GM23248 (cell line): ENCODE measurements around the gene ATP2A3. TPM values are rescaled to one million over a fixed set of nuclear protein-coding genes. Genes with fewer than 3 reads are reported as not detected.
A peak's percentile ranks its signal among the peaks of the same experiment; 100 is the strongest.

Experiments
- DNase-seq: peaks from one replicate; pipeline ENCODE4 v3.0.0-alpha.2; 2015
- H2AFZ ChIP-seq: fragments of 200-600 bp; sonication (generic); 2 replicates; pipeline ENCODE4 v1.6.1; 2016; ENCODE audit warnings: antibody characterized with exemption
- H3F3A ChIP-seq: fragments of 200-600 bp; sonication (generic); 2 replicates; pipeline ENCODE4 v1.6.1; 2016; ENCODE audit warnings: mild to moderate bottlenecking, antibody characterized with exemption, mixed run types; ENCODE audit not compliant: insufficient read depth
- H3K27ac ChIP-seq: fragments of 200-600 bp; sonication (generic); 2 replicates; pipeline ENCODE4 v1.5.1; 2016; ENCODE audit warnings: mild to moderate bottlenecking
- H3K27me3 ChIP-seq: fragments of 200-600 bp; sonication (generic); replicated peaks from 2 replicates; pipeline ENCODE4 v1.6.1; 2016; ENCODE audit warnings: mild to moderate bottlenecking; ENCODE audit not compliant: insufficient read depth
- H3K36me3 ChIP-seq: fragments of 200-600 bp; sonication (generic); 2 replicates; pipeline ENCODE4 v1.6.1; 2016; ENCODE audit warnings: low read depth, mild to moderate bottlenecking
- H3K4me1 ChIP-seq: fragments of 200-600 bp; sonication (generic); 2 replicates; pipeline ENCODE4 v1.6.1; 2016; ENCODE audit warnings: mild to moderate bottlenecking; ENCODE audit not compliant: insufficient read depth
- H3K4me2 ChIP-seq: fragments of 200-600 bp; sonication (generic); one replicate; pipeline ENCODE4 v1.6.1; 2016; ENCODE audit warnings: mild to moderate bottlenecking; ENCODE audit not compliant: unreplicated experiment
- H3K4me3 ChIP-seq: fragments of 200-600 bp; sonication (generic); 2 replicates; pipeline ENCODE4 v1.5.1; 2016; ENCODE audit warnings: mild to moderate bottlenecking
- H3K79me2 ChIP-seq: fragments of 200-600 bp; sonication (generic); 2 replicates; pipeline ENCODE4 v1.6.1; 2016; ENCODE audit warnings: mild to moderate bottlenecking; ENCODE audit not compliant: insufficient read depth
- H3K9ac ChIP-seq: fragments of 200-600 bp; sonication (generic); 2 replicates; pipeline ENCODE4 v1.6.1; 2016; ENCODE audit warnings: mild to moderate bottlenecking
- H3K9me2 ChIP-seq: fragments of 200-600 bp; sonication (generic); 2 replicates; pipeline ENCODE4 v1.6.1; 2016; ENCODE audit warnings: mixed run types, mild to moderate bottlenecking, moderate library complexity; ENCODE audit not compliant: insufficient read depth
- H3K9me3 ChIP-seq: fragments of 200-600 bp; sonication (generic); one replicate; pipeline ENCODE4 v1.6.1; 2017; ENCODE audit warnings: low read depth
- H4K20me1 ChIP-seq: fragments of 200-600 bp; sonication (generic); 2 replicates; pipeline ENCODE4 v1.6.0; 2016; ENCODE audit not compliant: insufficient read depth
- EZH2 ChIP-seq: fragments of 200-600 bp; sonication (generic); IDR thresholded peaks from 2 replicates; pipeline ENCODE4 v1.6.1; 2018; ENCODE audit warnings: antibody characterized with exemption, mild to moderate bottlenecking; ENCODE audit not compliant: insufficient read depth, poor library complexity, severe bottlenecking
- EZH2phosphoT487 ChIP-seq: fragments of 200-600 bp; sonication (generic); IDR thresholded peaks from 2 replicates; pipeline ENCODE4 v1.6.1; 2018; ENCODE audit warnings: antibody characterized with exemption, moderate library complexity, mild to moderate bottlenecking, low read depth; ENCODE audit not compliant: insufficient read depth
- WGBS, 2 experiments: methylation state at CpG; one replicate each; pipeline ENCODE4 v1.1.6; 2015 to 2017; ENCODE audit warnings: low lambda C conversion rate in 2 of 2, low coverage in 1 of 2; ENCODE audit errors: missing lambda C conversion rate in 2 of 2; 5-methylcytosine and 5-hydroxymethylcytosine counted together
- in situ Hi-C: fragments of 300-500 bp; cut with MboI; formaldehyde crosslinking; loops from 2 replicates; pipeline ENCODE4 v1.15.0; 2020
- polyA plus RNA-seq: library from polyadenylated mRNA; unstranded; fragments of >200 nt; fragmentation: Nextera tagmentation; extraction: Ambion mirVana; gene quantifications from 2 replicates; pipeline ENCODE4 v1.2.1, GENCODE V29; 2016
- total RNA-seq: library from RNA; depleted of rRNA; stranded (reverse); fragments of >200 nt; shearing (Covaris generic); gene quantifications from 2 replicates; pipeline ENCODE4 v1.2.3, GENCODE V29; 2014

The ATP2A3 gene
- total and polyA plus RNA-seq, 2 experiments from 2014 or later = 0.81 to 0.86 TPM

GRCh38 chr17:3884188-3884587 lies 80.0 kb downstream of the ATP2A3 start:
- Histone ChIP-seq H3K4me2 (no peak overlapping the region), H3K4me3 (no peak overlapping the region), H3K9me3 (no peaks in the 10 kb centered on the region), H4K20me1 (no peaks in the 10 kb centered on the region), H3K27me3 (no peaks in the 10 kb centered on the region), H3K9ac (no peak overlapping the region), H2AFZ (no peak overlapping the region), H3K4me1 (peaks cover 27% of the 10 kb centered on the region), H3F3A (peaks cover 13% of the 10 kb centered on the region), H3K36me3 (no peaks in the 10 kb centered on the region), H3K27ac (no peak overlapping the region), H3K9me2 (no peaks in the 10 kb centered on the region), H3K79me2 (peaks cover 17% of the 10 kb centered on the region)
- DNase-seq = no peak
- in situ Hi-C loops = no loop called here
- TF ChIP-seq EZH2phosphoT487 (no peak), EZH2 (no peak)
- WGBS, 2 experiments = 90 to 93% methylated on average over 11 to 12 of the region's 12 CpGs

- peaks cover 19% of the 10 kb centered on the region for H3K4me1 ChIP-seq
- H3F3A ChIP-seq = no peaks in the 10 kb centered on the region
- WGBS, 2 experiments = 75 to 78% methylated on average over 4 of the region's 4 CpGs
- in situ Hi-C loops = no loop called here
- no peaks in the 10 kb centered on the region for H3K27me3 ChIP-seq
- H3K9me2 ChIP-seq = no peaks in the 10 kb centered on the region
- H3K9me3 ChIP-seq = no peaks in the 10 kb centered on the region
- no peak overlapping the region for H3K4me3 ChIP-seq
- peaks cover 12% of the 10 kb centered on the region for H3K79me2 ChIP-seq
- no peak overlapping the region for H3K4me2 ChIP-seq
- H3K27ac ChIP-seq = no peak overlapping the region
- DNase-seq = no peak
- H4K20me1 ChIP-seq = no peaks in the 10 kb centered on the region
- H3K9ac ChIP-seq = no peak overlapping the region
- no peaks in the 10 kb centered on the region for H3K36me3 ChIP-seq
- TF ChIP-seq EZH2 = no peak
- no peak for TF ChIP-seq EZH2phosphoT487
- H2AFZ ChIP-seq = no peak overlapping the region
Measured at GRCh38 chr17:3882276-3882675, 82.0 kb downstream of the ATP2A3 start.

GRCh38 chr17:3880983-3881382 lies 83.3 kb downstream of the ATP2A3 start:
- no peaks in the 10 kb centered on the region for H3K9me2 ChIP-seq
- no peaks in the 10 kb centered on the region for H3K27me3 ChIP-seq
- in situ Hi-C loops = no loop called here
- no peaks in the 10 kb centered on the region for H3K36me3 ChIP-seq
- no peaks in the 10 kb centered on the region for H3F3A ChIP-seq
- no peak overlapping the region for H3K4me3 ChIP-seq
- H2AFZ ChIP-seq = no peak overlapping the region
- TF ChIP-seq EZH2 (no peak), EZH2phosphoT487 (no peak)
- H3K9ac ChIP-seq = no peak overlapping the region
- H3K27ac ChIP-seq = no peak overlapping the region
- H3K4me1 ChIP-seq = peaks cover 14% of the 10 kb centered on the region
- no peaks in the 10 kb centered on the region for H3K79me2 ChIP-seq
- no peak overlapping the region for H3K4me2 ChIP-seq
- H3K9me3 ChIP-seq = no peaks in the 10 kb centered on the region
- no peak for DNase-seq
- 87 to 88% methylated on average over 7 of the region's 7 CpGs for WGBS, 2 experiments
- no peaks in the 10 kb centered on the region for H4K20me1 ChIP-seq

GRCh38 chr17:3879591-3880417 lies 84.4 kb downstream of the ATP2A3 start:
- in situ Hi-C loops = no loop called here

More at GRCh38 chr17:3879591-3880417, 84.4 kb downstream of the ATP2A3 start:
- no peak overlapping the region for H3K4me2 ChIP-seq
- WGBS, 2 experiments = 43 to 64% methylated on average over 17 to 24 of the region's 25 CpGs
- H3K36me3 ChIP-seq = no peaks in the 10 kb centered on the region
- no peaks in the 10 kb centered on the region for H4K20me1 ChIP-seq
- H3K79me2 ChIP-seq = no peaks in the 10 kb centered on the region
- peaks cover 9% of the 10 kb centered on the region; the same call in 1 of the 2 replicates for H3K4me1 ChIP-seq
- DNase-seq = no peak
- no peaks in the 10 kb centered on the region for H3K9me2 ChIP-seq
- H3F3A ChIP-seq = no peaks in the 10 kb centered on the region
- H3K4me3 ChIP-seq = no peak overlapping the region
- TF ChIP-seq EZH2phosphoT487 (no peak), EZH2 (no peak)
- no peak overlapping the region for H2AFZ ChIP-seq
- peak overlapping the region; percentile 56 for H3K9ac ChIP-seq
- H3K9me3 ChIP-seq = no peaks in the 10 kb centered on the region
- peak overlapping the region; percentile 58 for H3K27ac ChIP-seq
- H3K27me3 ChIP-seq = no peaks in the 10 kb centered on the region
